PC-9 (cell line): ENCODE measurements around the gene GBA3. TPM values are rescaled to one million over a fixed set of nuclear protein-coding genes. Genes with fewer than 3 reads are reported as not detected.

Experiments used
- BruUV-seq: library from RNA; stranded (reverse); fragments of 400-500 nt; replicated peaks from 2 replicates; lab custom pipeline; 2021; lab: Mats Ljungman, UMichigan
- CTCF ChIA-PET: fragments of 300-600 bp; sonication (Branson Sonifier 250); formaldehyde crosslinking; loops from one replicate; lab custom pipeline; 2022; ENCODE audit warnings: antibody characterized with exemption; lab: Charles Lee
- POLR2A ChIA-PET: fragments of 300-600 bp; sonication (Branson Sonifier 250); formaldehyde crosslinking; loops from one replicate; lab custom pipeline; 2022; ENCODE audit warnings: antibody characterized with exemption; ENCODE audit not compliant: unreplicated experiment; lab: Charles Lee
- DNase-seq, 2 experiments: peaks; one replicate each; pipeline versions ENCODE4 v3.0.0 to v3.0.0-alpha.2; 2015 to 2022; ENCODE audit warnings: mixed read lengths in 1 of 2
- H2AFZ ChIP-seq: fragments of 200-600 bp; sonication (generic); 2 replicates; pipeline ENCODE4 v1.8.1; 2017; ENCODE audit warnings: antibody characterized with exemption
- H3F3A ChIP-seq: fragments of 200-600 bp; sonication (generic); 2 replicates; pipeline ENCODE4 v1.8.1; 2017; ENCODE audit warnings: antibody characterized with exemption, mild to moderate bottlenecking, low read depth; ENCODE audit not compliant: insufficient read depth
- H3K27ac ChIP-seq: fragments of 200-600 bp; sonication (generic); 2 replicates; pipeline ENCODE4 v1.6.1; 2016; ENCODE audit warnings: mixed run types
- H3K27me3 ChIP-seq: fragments of 200-600 bp; sonication (generic); 2 replicates; pipeline ENCODE4 v1.6.1; 2016; ENCODE audit warnings: low read depth, mixed run types; ENCODE audit not compliant: insufficient read depth
- H3K36me3 ChIP-seq: fragments of 200-600 bp; sonication (generic); 2 replicates; pipeline ENCODE4 v1.6.1; 2016; ENCODE audit warnings: low read depth, mixed run types
- H3K4me1 ChIP-seq: fragments of 200-600 bp; sonication (generic); replicated peaks from 2 replicates; pipeline ENCODE4 v1.6.1; 2016; ENCODE audit warnings: mixed run types; ENCODE audit not compliant: insufficient read depth
- H3K4me2 ChIP-seq: fragments of 200-600 bp; sonication (generic); 2 replicates; pipeline ENCODE4 v1.6.1; 2017; ENCODE audit warnings: mixed run types
- H3K4me3 ChIP-seq: fragments of 200-600 bp; sonication (generic); 2 replicates; pipeline ENCODE4 v1.6.1; 2016; ENCODE audit warnings: mixed run types
- H3K79me2 ChIP-seq: fragments of 200-600 bp; sonication (generic); 2 replicates; pipeline ENCODE4 v1.6.1; 2017; ENCODE audit warnings: low read depth, mixed run types
- H3K9me2 ChIP-seq: fragments of 200-600 bp; sonication (generic); 2 replicates; pipeline ENCODE4 v1.8.1; 2017; ENCODE audit warnings: mild to moderate bottlenecking; ENCODE audit not compliant: insufficient read depth
- H3K9me3 ChIP-seq: fragments of 200-600 bp; sonication (generic); 2 replicates; pipeline ENCODE4 v1.8.1; 2016; ENCODE audit warnings: low read depth; ENCODE audit not compliant: insufficient read depth
- H4K20me1 ChIP-seq: fragments of 200-600 bp; sonication (generic); 2 replicates; pipeline ENCODE4 v1.8.1; 2017; ENCODE audit not compliant: insufficient read depth
- CTCF ChIP-seq: fragments of 200-600 bp; sonication (generic); conservative IDR thresholded peaks from 2 replicates; pipeline ENCODE4 v1.6.1; 2017; ENCODE audit warnings: mixed run types, antibody characterized with exemption, mild to moderate bottlenecking, moderate library complexity
- EZH2 ChIP-seq: fragments of 200-600 bp; sonication (generic); IDR thresholded peaks from 2 replicates; pipeline ENCODE4 v1.8.0; 2017; ENCODE audit warnings: antibody characterized with exemption, low read depth
- intact Hi-C: fragments of 100-400 bp; cut with micrococcal nuclease; formaldehyde crosslinking; loops from one replicate; pipeline ENCODE4 v1.10.0; 2022; ENCODE audit not compliant: unreplicated experiment
- total RNA-seq: library from RNA; stranded (reverse); gene quantifications from 2 replicates; pipeline ENCODE4 v1.2.3, GENCODE V29; 2021

GBA3 gene
- total RNA-seq, 1 experiment from 2014 or later: not detected

DNA sequence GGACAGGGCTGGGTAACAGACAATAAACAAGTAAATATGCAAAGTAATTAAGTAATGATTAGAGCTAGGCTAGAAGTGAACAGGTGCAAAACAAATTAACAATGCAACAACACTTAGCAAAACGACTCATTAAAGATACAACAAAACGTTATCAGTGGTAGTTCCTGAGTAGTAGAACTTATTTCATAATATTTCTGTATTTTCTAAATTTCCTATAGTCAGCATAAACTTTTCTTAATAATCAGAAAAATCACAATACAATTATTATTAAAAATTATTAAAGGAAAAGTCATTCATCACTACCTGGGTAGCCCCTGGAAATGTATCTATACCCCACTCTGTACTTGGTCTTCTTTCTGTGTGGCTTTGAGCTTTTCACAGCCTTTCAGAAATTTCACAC lies 166.6 kb downstream of the GBA3 start:
- no peak overlapping the region for H3K27ac ChIP-seq
- H3K9me2 ChIP-seq: no peaks in the 10 kb centered on the region
- no peak overlapping the region for H2AFZ ChIP-seq
- intact Hi-C loops: no loop called here
- H3K9me3 ChIP-seq: no peaks in the 10 kb centered on the region
- H3K36me3 ChIP-seq: no peaks in the 10 kb centered on the region
- H3F3A ChIP-seq: no peaks in the 10 kb centered on the region
- ChIA-PET POLR2A (interaction anchor here (0.6 kb wide), 1 partner anchor 18 kb away, joined by 6 read pairs; no protein-coding TSS in a partner anchor), CTCF (no interaction called here)
- H3K4me2 ChIP-seq: no peak overlapping the region
- H3K27me3 ChIP-seq: peaks cover 10% of the 10 kb centered on the region; the same call in 1 of the 2 replicates
- no peak overlapping the region for H3K4me3 ChIP-seq
- BruUV-seq: no TSS peak
- H3K4me1 ChIP-seq: no peaks in the 10 kb centered on the region
- no peaks in the 10 kb centered on the region for H4K20me1 ChIP-seq
- no peak for TF ChIP-seq CTCF
- TF ChIP-seq EZH2: no peak
- no peaks in the 10 kb centered on the region for H3K79me2 ChIP-seq
- no peak for DNase-seq

Other genes with a start within 250 kb of the GBA3 start
- gene ADGRA3, start 176.9 kb upstream of the GBA3 start, total RNA-seq: 40.5 and 51.6 TPM in 2 replicates